Stimulated activated CD8-positive, alpha-beta memory T cell treated with anti-CD3 and anti-CD28 coated beads, Interleukin-15, amount 100 ng/mL, for 4 hours (primary cell): ENCODE data around the gene SPC24.
A peak's percentile ranks its signal among the peaks of the same experiment; 100 is the strongest.
"Not testable (repeated sequence)": the region's sequence is repeated elsewhere in the genome, so short reads cannot be mapped to it uniquely, and the experiment has no call there.

Experiments
- DNase-seq, 2 donors: peaks; one replicate each; pipeline ENCODE4 v3.0.0-alpha.2; 2020; ENCODE audit warnings: low read depth in 2 of 2

SPC24 gene

GRCh38 chr19:11125994-11126685 is 29.4 kb downstream of the SPC24 start:
- DNase-seq = peak; percentile 24 to 36

GRCh38 chr19:11124157-11124556 is 31.4 kb downstream of the SPC24 start:
- not testable (repeated sequence) for DNase-seq

- DNase-seq = no peak
These were observed 32.5 kb downstream of the SPC24 start for GRCh38 chr19:11123114-11123513.

GRCh38 chr19:11121963-11122362 is 33.6 kb downstream of the SPC24 start:
- DNase-seq = not testable (repeated sequence)

- DNase-seq = no peak
These were observed 39.1 kb downstream of the SPC24 start for GRCh38 chr19:11116507-11116906.

GRCh38 chr19:11115895-11116446 is 39.6 kb downstream of the SPC24 start:
- DNase-seq = no peak

GRCh38 chr19:11115042-11115441 is 40.5 kb downstream of the SPC24 start:
- DNase-seq = no peak

GRCh38 chr19:11113140-11113708 is 42.4 kb downstream of the SPC24 start:
- DNase-seq = no peak

GRCh38 chr19:11111771-11112144 is 43.8 kb downstream of the SPC24 start:
- DNase-seq = no peak

GRCh38 chr19:11111117-11111770 is 44.3 kb downstream of the SPC24 start:
- no peak for DNase-seq

GRCh38 chr19:11108746-11109145 is 46.8 kb downstream of the SPC24 start:
- DNase-seq = no peak

GRCh38 chr19:11106477-11106876 is 49.1 kb downstream of the SPC24 start:
- no peak for DNase-seq

- DNase-seq = no peak
These were observed 50.5 kb downstream of the SPC24 start for GRCh38 chr19:11105014-11105636.

GRCh38 chr19:11103667-11104066 is 51.9 kb downstream of the SPC24 start:
- not testable (repeated sequence) for DNase-seq

- DNase-seq = no peak
These were observed 52.6 kb downstream of the SPC24 start for GRCh38 chr19:11102944-11103343.

- no peak for DNase-seq
These were observed 54.5 kb downstream of the SPC24 start for GRCh38 chr19:11101057-11101456.

GRCh38 chr19:11100049-11100448 is 55.5 kb downstream of the SPC24 start:
- DNase-seq = no peak

GRCh38 chr19:11098861-11099260 is 56.7 kb downstream of the SPC24 start:
- no peak for DNase-seq

- no peak for DNase-seq
These were observed 57.3 kb downstream of the SPC24 start for GRCh38 chr19:11098327-11098726.

GRCh38 chr19:11097367-11097766 is 58.2 kb downstream of the SPC24 start:
- DNase-seq = not testable (repeated sequence)

- no peak for DNase-seq
These were observed 59.3 kb downstream of the SPC24 start for GRCh38 chr19:11096210-11096841.
